Common myeloid progenitor, CD34-positive (primary cell): ENCODE measurements around the gene ASTN2.
"Not testable (repeated sequence)": the region's sequence is repeated elsewhere in the genome, so short reads cannot be mapped to it uniquely, and the experiment has no call there.

ENCODE experiments used
- CTCF ChIA-PET: fragments of 350-600 bp; sonication (Branson Sonifier 250); formaldehyde crosslinking; loops from one replicate; lab custom pipeline; 2021; ENCODE audit warnings: antibody characterized with exemption; lab: Charles Lee
- POLR2A ChIA-PET: fragments of 350-600 bp; sonication (Branson Sonifier 250); formaldehyde crosslinking; loops from one replicate; lab custom pipeline; 2021; ENCODE audit warnings: antibody characterized with exemption; lab: Charles Lee
- DNase-seq, 3 donors: peaks; one replicate each; pipeline versions ENCODE4 v3.0.0 to v3.0.0-alpha.2; 2013
- H3K27ac ChIP-seq, 2 experiments: 1 replicate in 1 of 2; 2 replicates in 1 of 2; pipeline ENCODE4 v1.7.0; 2013; ENCODE audit warnings: inconsistent platforms in 2 of 2, low read length in 2 of 2, mild to moderate bottlenecking in 2 of 2, low read depth in 1 of 2, moderate library complexity in 1 of 2; ENCODE audit not compliant: severe bottlenecking in 2 of 2, insufficient read depth in 1 of 2, poor library complexity in 1 of 2
- H3K27me3 ChIP-seq, 5 experiments: replicated peaks in 2 of 5; 1 replicate in 3 of 5; 2 replicates in 2 of 5; pipeline versions ENCODE4 v1.6.1 to v1.7.0; 2013; ENCODE audit warnings: low read length in 4 of 5, mild to moderate bottlenecking in 2 of 5, moderate library complexity in 2 of 5, inconsistent platforms in 1 of 5; ENCODE audit not compliant: insufficient read depth in 5 of 5, control insufficient read depth in 4 of 5
- H3K36me3 ChIP-seq, 4 experiments: 1 replicate in 2 of 4; 2 replicates in 2 of 4; pipeline versions ENCODE4 v1.6.1 to v1.7.0; 2013; ENCODE audit warnings: low read length in 3 of 4, control low read depth in 1 of 4, mild to moderate bottlenecking in 1 of 4; ENCODE audit not compliant: control insufficient read depth in 4 of 4, insufficient read depth in 4 of 4
- H3K4me1 ChIP-seq, 4 experiments: 1 replicate in 3 of 4; 2 replicates in 1 of 4; pipeline versions ENCODE4 v1.6.1 to v1.7.1; 2013; ENCODE audit warnings: low read length in 3 of 4, mild to moderate bottlenecking in 3 of 4, control low read depth in 1 of 4, inconsistent platforms in 1 of 4, moderate library complexity in 1 of 4; ENCODE audit not compliant: control insufficient read depth in 4 of 4, insufficient read depth in 4 of 4; ENCODE audit errors: control extremely low read depth in 1 of 4
- H3K4me3 ChIP-seq, 7 experiments: 1 replicate in 4 of 7; 2 replicates in 3 of 7; pipeline versions ENCODE4 v1.5.1 to v1.7.0; 2013; ENCODE audit warnings: mild to moderate bottlenecking in 7 of 7, low read length in 6 of 7, moderate library complexity in 6 of 7, inconsistent platforms in 2 of 7, low read depth in 2 of 7, control low read depth in 1 of 7; ENCODE audit not compliant: insufficient read depth in 4 of 7, control insufficient read depth in 1 of 7; ENCODE audit errors: extremely low read depth in 1 of 7
- H3K9me3 ChIP-seq, 5 experiments: 1 replicate in 4 of 5; 2 replicates in 1 of 5; pipeline versions ENCODE4 v1.6.1 to v1.7.1; 2013; ENCODE audit warnings: low read length in 4 of 5, mild to moderate bottlenecking in 2 of 5, inconsistent platforms in 1 of 5, low read depth in 1 of 5, moderate library complexity in 1 of 5; ENCODE audit not compliant: control insufficient read depth in 4 of 5, insufficient read depth in 2 of 5; ENCODE audit errors: control extremely low read depth in 1 of 5
- WGBS: methylation state at CpG from one replicate; pipeline ENCODE4 v1.1.5; 2013; ENCODE audit not compliant: insufficient coverage; 5-methylcytosine and 5-hydroxymethylcytosine counted together

The ASTN2 gene

DNA sequence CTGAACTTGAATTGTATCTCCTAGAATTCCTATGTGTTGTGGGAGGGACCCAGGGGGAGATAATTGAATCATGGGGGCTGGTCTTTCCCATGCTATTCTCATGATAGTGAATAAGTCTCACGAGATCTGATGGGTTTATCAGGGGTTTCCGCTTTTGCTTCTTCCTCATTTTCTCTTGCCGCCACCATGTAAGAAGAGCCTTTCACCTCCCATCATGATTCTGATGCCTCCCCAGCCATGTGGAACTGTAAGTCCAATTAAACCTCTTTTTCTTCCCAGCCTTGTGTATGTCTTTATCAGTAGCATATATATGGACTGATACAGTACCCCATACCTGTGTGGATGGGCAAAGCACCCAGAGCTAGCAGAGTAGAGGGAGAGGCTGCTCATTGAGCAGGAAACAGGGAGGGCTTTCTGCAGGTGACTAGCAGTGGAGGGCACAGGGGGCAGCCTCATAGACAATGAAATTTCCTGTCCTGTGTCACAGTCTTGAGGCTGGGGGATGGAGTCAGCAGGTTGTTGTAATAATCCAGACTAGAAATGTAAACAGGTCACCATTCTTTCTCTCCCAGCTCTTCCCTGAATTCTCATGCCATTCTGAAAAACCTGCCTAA lies 496.9 kb downstream of the ASTN2 start:
- H3K36me3 ChIP-seq, H3K4me3 ChIP-seq, POLR2A ChIA-PET, DNase-seq, H3K27me3 ChIP-seq, H3K27ac ChIP-seq, H3K9me3 ChIP-seq, H3K4me1 ChIP-seq, CTCF ChIA-PET: not testable (repeated sequence)
- 100% methylated on average over 1 of the region's 3 CpGs for WGBS

DNA sequence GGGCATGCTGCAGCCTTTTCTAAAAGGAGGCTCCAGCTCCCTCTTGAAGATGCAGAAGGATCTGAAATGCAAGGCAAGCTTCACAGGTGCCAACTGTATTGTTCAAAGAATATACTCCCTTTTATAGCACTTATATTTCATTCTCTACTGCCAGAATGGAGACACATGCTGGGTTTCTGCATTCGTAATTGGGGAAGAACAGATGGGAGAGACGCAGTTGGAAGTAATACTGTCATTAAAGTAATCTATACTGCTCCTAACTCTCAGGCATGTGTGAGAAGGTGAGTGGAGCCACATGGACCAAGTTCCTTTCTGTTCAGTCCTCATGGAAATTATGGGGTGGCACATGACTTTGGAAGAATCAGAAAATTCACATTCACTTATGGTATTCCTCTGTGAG lies 501.3 kb downstream of the ASTN2 start:
- no peak overlapping the region for H3K27ac ChIP-seq
- H3K4me1 ChIP-seq = no peaks in the 10 kb centered on the region
- no peaks in the 10 kb centered on the region for H3K27me3 ChIP-seq
- CTCF ChIA-PET = no interaction called here
- H3K9me3 ChIP-seq = no peaks in the 10 kb centered on the region
- H3K4me3 ChIP-seq = no peak overlapping the region
- WGBS = 100% methylated on average over 1 of the region's 2 CpGs
- POLR2A ChIA-PET = no interaction called here
- no peaks in the 10 kb centered on the region for H3K36me3 ChIP-seq
- no peak for DNase-seq

GRCh38 chr9:116910201-116910600 lies 504.7 kb downstream of the ASTN2 start:
- ChIA-PET CTCF (no interaction called here), POLR2A (interaction anchor here (0.5 kb wide), 1 partner anchor 63 kb away, joined by 3 read pairs; no protein-coding TSS in a partner anchor)
- Histone ChIP-seq H3K36me3 (no peaks in the 10 kb centered on the region), H3K4me3 (no peak overlapping the region), H3K27me3 (no peaks in the 10 kb centered on the region), H3K27ac (no peak overlapping the region), H3K9me3 (no peaks in the 10 kb centered on the region), H3K4me1 (no peaks in the 10 kb centered on the region)
- 86% methylated on average over 10 of the region's 10 CpGs for WGBS
- peak in 1 of 3 donors; percentile 16 for DNase-seq

DNA sequence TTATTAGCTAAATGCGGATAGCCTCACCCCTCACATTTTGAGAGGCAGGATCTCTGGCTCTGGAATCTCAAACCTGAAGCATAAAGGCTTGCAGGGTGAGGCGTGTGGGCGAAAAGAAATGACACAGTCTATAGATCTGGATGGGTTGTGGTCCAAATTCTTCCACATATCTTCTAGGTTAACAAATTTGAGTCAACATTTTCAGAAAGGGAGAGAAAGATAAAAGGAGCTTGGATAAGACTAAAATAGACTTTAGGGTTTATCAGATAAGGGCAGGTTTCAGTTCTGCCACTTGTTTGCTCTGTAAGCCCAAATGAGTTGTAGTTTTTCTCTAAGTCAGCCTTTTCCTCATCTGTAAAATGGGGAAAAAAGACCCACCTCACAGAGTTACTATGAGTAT lies 506.9 kb downstream of the ASTN2 start:
- POLR2A ChIA-PET = no interaction called here
- WGBS = 95% methylated on average over 2 of the region's 3 CpGs
- Histone ChIP-seq H3K36me3 (no peaks in the 10 kb centered on the region), H3K9me3 (no peaks in the 10 kb centered on the region), H3K4me3 (no peak overlapping the region), H3K27me3 (no peaks in the 10 kb centered on the region), H3K4me1 (no peaks in the 10 kb centered on the region), H3K27ac (no peak overlapping the region)
- no peak for DNase-seq
- CTCF ChIA-PET = no interaction called here

DNA sequence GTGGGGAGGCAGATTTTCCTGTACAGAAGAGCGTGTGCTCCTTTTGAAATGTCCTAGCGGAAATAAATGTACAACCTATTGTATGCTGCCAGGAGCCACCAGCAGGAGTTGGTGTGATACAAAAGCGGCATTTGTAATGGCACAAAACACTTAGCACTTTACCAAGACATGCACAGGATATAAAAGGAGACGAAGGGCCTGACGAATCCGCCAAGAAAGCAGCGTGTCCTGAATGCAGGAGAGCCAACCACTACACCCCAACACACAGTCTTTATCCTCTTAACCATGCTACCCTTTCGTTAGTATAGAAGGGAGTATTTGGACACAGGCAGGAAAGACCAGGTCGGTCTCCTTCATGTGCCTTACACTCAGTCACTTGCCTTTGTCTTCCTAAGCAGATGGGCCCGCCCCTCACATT lies 509.7 kb downstream of the ASTN2 start:
- Histone ChIP-seq H3K36me3 (no peaks in the 10 kb centered on the region), H3K27ac (no peak overlapping the region), H3K4me3 (no peak overlapping the region), H3K27me3 (no peaks in the 10 kb centered on the region), H3K9me3 (peaks cover 0 to 2% (median under 1%) of the 10 kb centered on the region in 5 experiments), H3K4me1 (no peaks in the 10 kb centered on the region)
- ChIA-PET CTCF (no interaction called here), POLR2A (no interaction called here)
- 100% methylated on average over 5 of the region's 10 CpGs for WGBS
- DNase-seq = no peak

GRCh38 chr9:116904165-116904564 lies 510.7 kb downstream of the ASTN2 start:
- Histone ChIP-seq H3K4me1 (no peaks in the 10 kb centered on the region), H3K36me3 (no peaks in the 10 kb centered on the region), H3K27me3 (no peaks in the 10 kb centered on the region), H3K9me3 (peaks cover 0 to 10% (median 3%) of the 10 kb centered on the region in 5 experiments), H3K4me3 (no peak overlapping the region), H3K27ac (no peak overlapping the region)
- POLR2A ChIA-PET = no interaction called here
- no peak for DNase-seq
- CTCF ChIA-PET = no interaction called here
- 82% methylated on average over 3 of the region's 3 CpGs for WGBS

GRCh38 chr9:116901260-116901659 lies 513.6 kb downstream of the ASTN2 start:
- Histone ChIP-seq H3K4me1 (no peaks in the 10 kb centered on the region), H3K36me3 (no peaks in the 10 kb centered on the region), H3K27ac (no peak overlapping the region), H3K27me3 (peaks cover 0 to 1% (median 0%) of the 10 kb centered on the region in 5 experiments), H3K9me3 (peaks cover 0 to 12% (median 3%) of the 10 kb centered on the region in 5 experiments), H3K4me3 (no peak overlapping the region)
- ChIA-PET POLR2A (no interaction called here), CTCF (no interaction called here)
- no CpG with 5 or more reads among the region's 1 CpG for WGBS
- no peak for DNase-seq
